Measurements from ENCODE around the gene LDLRAD3. TPM values are rescaled to one million over a fixed set of nuclear protein-coding genes. Genes with fewer than 3 reads are reported as not detected.

The LDLRAD3 gene
- total RNA-seq, 1 experiment from 2014 or later, result not detected

GRCh38 chr11:36239636-36240035 is 295.8 kb downstream of the LDLRAD3 start:
- H3K4me2 ChIP-seq (ENCODE audit: low read depth, low read length, poor library complexity, severe bottlenecking), result no peak overlapping the region
- peaks cover 8% of the 10 kb centered on the region for H3K4me1 ChIP-seq (ENCODE audit: low read length)
- no peaks in the 10 kb centered on the region for H3K36me3 ChIP-seq (ENCODE audit: insufficient read depth, low read length)
- no peak overlapping the region for H3K4me3 ChIP-seq (ENCODE audit: low read length)
- no peaks in the 10 kb centered on the region for H3K79me2 ChIP-seq (ENCODE audit: low read length)
- no peak for DNase-seq
- no peaks in the 10 kb centered on the region for H4K20me1 ChIP-seq (ENCODE audit: insufficient read depth, low read depth, low read length)
- no peaks in the 10 kb centered on the region for H3K9me2 ChIP-seq (replicated peaks; ENCODE audit: insufficient read depth, low read length)
- no peak overlapping the region for H3K9ac ChIP-seq (ENCODE audit: low read length)
- no peaks in the 10 kb centered on the region for H3K9me3 ChIP-seq (ENCODE audit: low read length)
- no peak overlapping the region for H2AFZ ChIP-seq (ENCODE audit: low read length)
- H3K27ac ChIP-seq (ENCODE audit: low read length), result no peak overlapping the region
- no peaks in the 10 kb centered on the region for H3K27me3 ChIP-seq (ENCODE audit: low read length)

- no peaks in the 10 kb centered on the region for H3K79me2 ChIP-seq (ENCODE audit: low read length)
- no peak for DNase-seq
- no peaks in the 10 kb centered on the region for H4K20me1 ChIP-seq (ENCODE audit: insufficient read depth, low read depth, low read length)
- H3K27me3 ChIP-seq (ENCODE audit: low read length), result no peaks in the 10 kb centered on the region
- H3K27ac ChIP-seq (ENCODE audit: low read length), result no peak overlapping the region
- no peak overlapping the region for H3K4me3 ChIP-seq (ENCODE audit: low read length)
- no peak overlapping the region for H2AFZ ChIP-seq (ENCODE audit: low read length)
- H3K36me3 ChIP-seq (ENCODE audit: insufficient read depth, low read length), result no peaks in the 10 kb centered on the region
- H3K9me3 ChIP-seq (ENCODE audit: low read length), result no peaks in the 10 kb centered on the region
- H3K4me1 ChIP-seq (ENCODE audit: low read length), result peaks cover 8% of the 10 kb centered on the region
- no peak overlapping the region for H3K9ac ChIP-seq (ENCODE audit: low read length)
- no peak overlapping the region for H3K4me2 ChIP-seq (ENCODE audit: low read depth, low read length, poor library complexity, severe bottlenecking)
- no peaks in the 10 kb centered on the region for H3K9me2 ChIP-seq (replicated peaks; ENCODE audit: insufficient read depth, low read length)
Observed at GRCh38 chr11:36240173-36240572, 296.3 kb downstream of the LDLRAD3 start.

- Histone ChIP-seq H3K27me3 (ENCODE audit: low read length) (no peaks in the 10 kb centered on the region), H3K36me3 (ENCODE audit: insufficient read depth, low read length) (no peaks in the 10 kb centered on the region), H3K4me2 (ENCODE audit: low read depth, low read length, poor library complexity, severe bottlenecking) (no peak overlapping the region), H4K20me1 (ENCODE audit: insufficient read depth, low read depth, low read length) (no peaks in the 10 kb centered on the region), H3K4me1 (ENCODE audit: low read length) (peaks cover 8% of the 10 kb centered on the region), H3K4me3 (ENCODE audit: low read length) (no peak overlapping the region), H3K27ac (ENCODE audit: low read length) (no peak overlapping the region), H3K9ac (ENCODE audit: low read length) (no peak overlapping the region), H3K9me2 (replicated peaks; ENCODE audit: insufficient read depth, low read length) (no peaks in the 10 kb centered on the region), H3K79me2 (ENCODE audit: low read length) (no peaks in the 10 kb centered on the region), H2AFZ (ENCODE audit: low read length) (no peak overlapping the region), H3K9me3 (ENCODE audit: low read length) (no peaks in the 10 kb centered on the region)
- no peak for DNase-seq
Observed at GRCh38 chr11:36240801-36241200, 296.9 kb downstream of the LDLRAD3 start.

GRCh38 chr11:36241497-36241896 is 297.6 kb downstream of the LDLRAD3 start:
- H4K20me1 ChIP-seq (ENCODE audit: insufficient read depth, low read depth, low read length), result no peaks in the 10 kb centered on the region
- H3K4me3 ChIP-seq (ENCODE audit: low read length), result no peak overlapping the region
- H3K9me2 ChIP-seq (replicated peaks; ENCODE audit: insufficient read depth, low read length), result no peaks in the 10 kb centered on the region
- no peak overlapping the region for H3K4me2 ChIP-seq (ENCODE audit: low read depth, low read length, poor library complexity, severe bottlenecking)
- DNase-seq, result no peak
- no peak overlapping the region for H2AFZ ChIP-seq (ENCODE audit: low read length)
- H3K79me2 ChIP-seq (ENCODE audit: low read length), result no peaks in the 10 kb centered on the region
- H3K27me3 ChIP-seq (ENCODE audit: low read length), result no peaks in the 10 kb centered on the region
- peaks cover 8% of the 10 kb centered on the region for H3K4me1 ChIP-seq (ENCODE audit: low read length)
- H3K9me3 ChIP-seq (ENCODE audit: low read length), result no peaks in the 10 kb centered on the region
- no peak overlapping the region for H3K27ac ChIP-seq (ENCODE audit: low read length)
- no peaks in the 10 kb centered on the region for H3K36me3 ChIP-seq (ENCODE audit: insufficient read depth, low read length)
- no peak overlapping the region for H3K9ac ChIP-seq (ENCODE audit: low read length)

- Histone ChIP-seq H3K4me3 (ENCODE audit: low read length) (no peak overlapping the region), H3K9me2 (replicated peaks; ENCODE audit: insufficient read depth, low read length) (no peaks in the 10 kb centered on the region), H3K9ac (ENCODE audit: low read length) (no peak overlapping the region), H3K79me2 (ENCODE audit: low read length) (no peaks in the 10 kb centered on the region), H3K9me3 (ENCODE audit: low read length) (no peaks in the 10 kb centered on the region), H3K4me1 (ENCODE audit: low read length) (peaks cover 8% of the 10 kb centered on the region), H3K27me3 (ENCODE audit: low read length) (no peaks in the 10 kb centered on the region), H2AFZ (ENCODE audit: low read length) (no peak overlapping the region), H4K20me1 (ENCODE audit: insufficient read depth, low read depth, low read length) (no peaks in the 10 kb centered on the region), H3K4me2 (ENCODE audit: low read depth, low read length, poor library complexity, severe bottlenecking) (no peak overlapping the region), H3K36me3 (ENCODE audit: insufficient read depth, low read length) (no peaks in the 10 kb centered on the region), H3K27ac (ENCODE audit: low read length) (no peak overlapping the region)
- no peak for DNase-seq
Observed at GRCh38 chr11:36243641-36244040, 299.8 kb downstream of the LDLRAD3 start.

- no peak overlapping the region for H2AFZ ChIP-seq (ENCODE audit: low read length)
- no peak overlapping the region for H3K4me2 ChIP-seq (ENCODE audit: low read depth, low read length, poor library complexity, severe bottlenecking)
- no peak overlapping the region for H3K9ac ChIP-seq (ENCODE audit: low read length)
- DNase-seq, result no peak
- H3K79me2 ChIP-seq (ENCODE audit: low read length), result no peaks in the 10 kb centered on the region
- peaks cover 6% of the 10 kb centered on the region; the same call in 1 of the 2 replicates for H3K27me3 ChIP-seq (ENCODE audit: low read length)
- no peaks in the 10 kb centered on the region for H4K20me1 ChIP-seq (ENCODE audit: insufficient read depth, low read depth, low read length)
- no peaks in the 10 kb centered on the region for H3K36me3 ChIP-seq (ENCODE audit: insufficient read depth, low read length)
- H3K4me3 ChIP-seq (ENCODE audit: low read length), result no peak overlapping the region
- H3K27ac ChIP-seq (ENCODE audit: low read length), result no peak overlapping the region
- no peaks in the 10 kb centered on the region; the same call in 1 of the 2 replicates for H3K9me3 ChIP-seq (ENCODE audit: low read length)
- H3K4me1 ChIP-seq (ENCODE audit: low read length), result no peaks in the 10 kb centered on the region; the same call in 1 of the 2 replicates
- H3K9me2 ChIP-seq (replicated peaks; ENCODE audit: insufficient read depth, low read length), result no peaks in the 10 kb centered on the region
Observed at GRCh38 chr11:36247493-36247892, 303.6 kb downstream of the LDLRAD3 start.

- Histone ChIP-seq H3K4me3 (ENCODE audit: low read length) (no peak overlapping the region), H3K27me3 (ENCODE audit: low read length) (peaks cover 6% of the 10 kb centered on the region; the same call in 1 of the 2 replicates), H3K79me2 (ENCODE audit: low read length) (no peaks in the 10 kb centered on the region), H3K9me3 (ENCODE audit: low read length) (no peaks in the 10 kb centered on the region; the same call in 1 of the 2 replicates), H3K4me2 (ENCODE audit: low read depth, low read length, poor library complexity, severe bottlenecking) (no peak overlapping the region), H4K20me1 (ENCODE audit: insufficient read depth, low read depth, low read length) (no peaks in the 10 kb centered on the region), H3K36me3 (ENCODE audit: insufficient read depth, low read length) (no peaks in the 10 kb centered on the region), H3K9me2 (replicated peaks; ENCODE audit: insufficient read depth, low read length) (no peaks in the 10 kb centered on the region), H3K4me1 (ENCODE audit: low read length) (no peaks in the 10 kb centered on the region), H2AFZ (ENCODE audit: low read length) (no peak overlapping the region), H3K9ac (ENCODE audit: low read length) (no peak overlapping the region), H3K27ac (ENCODE audit: low read length) (no peak overlapping the region)
- DNase-seq, result no peak
Observed at GRCh38 chr11:36248436-36248835, 304.6 kb downstream of the LDLRAD3 start.

GRCh38 chr11:36249246-36249645 is 305.4 kb downstream of the LDLRAD3 start:
- H3K27ac ChIP-seq (ENCODE audit: low read length), result no peak overlapping the region
- no peak overlapping the region for H3K4me3 ChIP-seq (ENCODE audit: low read length)
- H2AFZ ChIP-seq (ENCODE audit: low read length), result no peak overlapping the region
- no peak for DNase-seq
- no peaks in the 10 kb centered on the region; the same call in 1 of the 2 replicates for H3K9me3 ChIP-seq (ENCODE audit: low read length)
- H3K27me3 ChIP-seq (ENCODE audit: low read length), result peaks cover 6% of the 10 kb centered on the region; the same call in 1 of the 2 replicates
- H3K79me2 ChIP-seq (ENCODE audit: low read length), result no peaks in the 10 kb centered on the region
- H4K20me1 ChIP-seq (ENCODE audit: insufficient read depth, low read depth, low read length), result no peaks in the 10 kb centered on the region
- no peak overlapping the region for H3K9ac ChIP-seq (ENCODE audit: low read length)
- no peaks in the 10 kb centered on the region for H3K36me3 ChIP-seq (ENCODE audit: insufficient read depth, low read length)
- H3K4me2 ChIP-seq (ENCODE audit: low read depth, low read length, poor library complexity, severe bottlenecking), result no peak overlapping the region
- H3K4me1 ChIP-seq (ENCODE audit: low read length), result no peaks in the 10 kb centered on the region
- no peaks in the 10 kb centered on the region for H3K9me2 ChIP-seq (replicated peaks; ENCODE audit: insufficient read depth, low read length)

- no peak overlapping the region for H3K4me3 ChIP-seq (ENCODE audit: low read length)
- no peak overlapping the region for H2AFZ ChIP-seq (ENCODE audit: low read length)
- H3K27ac ChIP-seq (ENCODE audit: low read length), result no peak overlapping the region
- H3K9me3 ChIP-seq (ENCODE audit: low read length), result no peaks in the 10 kb centered on the region; the same call in 1 of the 2 replicates
- no peaks in the 10 kb centered on the region for H4K20me1 ChIP-seq (ENCODE audit: insufficient read depth, low read depth, low read length)
- H3K4me1 ChIP-seq (ENCODE audit: low read length), result peaks cover 2% of the 10 kb centered on the region
- H3K9ac ChIP-seq (ENCODE audit: low read length), result no peak overlapping the region
- DNase-seq, result no peak
- H3K27me3 ChIP-seq (ENCODE audit: low read length), result peaks cover 6% of the 10 kb centered on the region; the same call in 1 of the 2 replicates
- no peak overlapping the region for H3K4me2 ChIP-seq (ENCODE audit: low read depth, low read length, poor library complexity, severe bottlenecking)
- no peaks in the 10 kb centered on the region for H3K9me2 ChIP-seq (replicated peaks; ENCODE audit: insufficient read depth, low read length)
- no peaks in the 10 kb centered on the region for H3K36me3 ChIP-seq (ENCODE audit: insufficient read depth, low read length)
- H3K79me2 ChIP-seq (ENCODE audit: low read length), result no peaks in the 10 kb centered on the region
Observed at GRCh38 chr11:36251823-36252222, 308.0 kb downstream of the LDLRAD3 start.

All from Karpas-422 (cell line).